Heart right ventricle (tissue), 16 donors: ENCODE measurements around the gene CXCL13. TPM values are rescaled to one million over a fixed set of nuclear protein-coding genes. Genes with fewer than 3 reads are reported as not detected.
"Not testable (repeated sequence)": the region's sequence is repeated elsewhere in the genome, so short reads cannot be mapped to it uniquely, and the experiment has no call there.

Experiments used
- ATAC-seq, 8 donors: fragments of 200-7000 bp; cut with Tn5 transposase; one replicate each; pipeline ENCODE4 v1.9.1; 2020; ENCODE audit warnings: mild to moderate bottlenecking in 8 of 8, moderate library complexity in 8 of 8, moderate number of reproducible peaks in 1 of 8
- DNase-seq, 2 donors: peaks; one replicate each; pipeline ENCODE4 v3.0.0-alpha.2; 2020
- H3K27ac ChIP-seq, 10 donors: fragments of 200-600 bp; sonication (generic) in 2 of 10; one replicate each; pipeline versions ENCODE4 v1.5.0 to v1.8.0; 2020 to 2022; ENCODE audit warnings: mild to moderate bottlenecking in 3 of 10
- H3K27me3 ChIP-seq, 7 donors: fragments of 200-600 bp; one replicate each; pipeline ENCODE4 v1.8.0; 2021 to 2022; ENCODE audit warnings: mild to moderate bottlenecking in 2 of 7
- H3K36me3 ChIP-seq, 9 donors: fragments of 200-600 bp; sonication (generic) in 1 of 9; one replicate each; pipeline versions ENCODE4 v1.5.0 to v1.8.0; 2020 to 2022; ENCODE audit warnings: mild to moderate bottlenecking in 2 of 9
- H3K4me1 ChIP-seq, 9 donors: fragments of 200-600 bp; sonication (generic) in 1 of 9; one replicate each; pipeline versions ENCODE4 v1.5.0 to v1.8.0; 2020 to 2022; ENCODE audit warnings: mild to moderate bottlenecking in 4 of 9
- H3K4me3 ChIP-seq, 10 donors: fragments of 200-600 bp; sonication (generic) in 2 of 10; one replicate each; pipeline versions ENCODE4 v1.5.0 to v1.8.0; 2020 to 2022; ENCODE audit warnings: mild to moderate bottlenecking in 7 of 10, moderate library complexity in 2 of 10
- H3K9me3 ChIP-seq, 11 donors: fragments of 200-600 bp in 10 of 11; sonication (generic) in 2 of 11; one replicate each; pipeline versions ENCODE4 v1.5.0 to v1.8.0; 2013 to 2022; ENCODE audit warnings: mild to moderate bottlenecking in 2 of 11, control low read depth in 1 of 11, moderate library complexity in 1 of 11
- WGBS, 2 donors: extraction: QIAGEN DNeasy Blood & Tissue Kit; methylation state at CpG; one replicate each; pipeline ENCODE4 v1.1.7; 2013; ENCODE audit warnings: inconsistent platforms in 1 of 2; 5-methylcytosine and 5-hydroxymethylcytosine counted together
- intact Hi-C, 10 donors: fragments of 100-400 bp; cut with DNase I; formaldehyde crosslinking; loops; one replicate each; pipeline versions ENCODE4 v1.11.1 to v1.14.2; 2022
- long read RNA-seq, 3 donors: library from polyadenylated mRNA; unstranded; transcript quantifications; one replicate each; pipeline ENCODE4 v2.0.0, GENCODE V29; 2020 to 2021
- polyA plus RNA-seq, 2 donors: library from polyadenylated mRNA; stranded (reverse); fragments of 200-250 nt; gene quantifications; one replicate each; pipeline ENCODE4 v1.2.3, GENCODE V29; 2013
- total RNA-seq, 10 donors: library from RNA; stranded (reverse); fragmentation: NEBNext Ultra II Directional in 3 of 10; extraction: Animal tissue kit (Norgen Biotek cat#: 25700) in 3 of 10; gene quantifications; one replicate each; pipeline versions ENCODE4 v1.2.1 to v1.2.4, GENCODE V29; 2021 to 2023
- TF ChIP-seq, protein P1 (sequence below), 9 donors: fragments of 200-600 bp; sonication (generic) in 2 of 9; IDR thresholded peaks; one replicate each; pipeline versions ENCODE4 v1.5.0 to v1.8.0; 2021 to 2022; ENCODE audit warnings: antibody characterized with exemption in 9 of 9, mild to moderate bottlenecking in 5 of 9, moderate library complexity in 1 of 9
- donor health status: Arrhythmogenic right ventricular cardiomyopathy.
- donor health status: ischemic (EF 13 %, LVEDD 7.1; RV severe dilation, severe dysfunction).
- donor health status: healthy with polysubstance abuse.
- donor health status: DM: no; HTN: yes; CAD: no.
- donor health status: DM: no; HTN: no; CAD: no.
- donor health status: ischemic (EF 25% LVEDD 6.9; RV normal size, moderate dysfunction).
- donor health status: ischemic (EF 25% LVEDD 5.7; RV mildly dilated, moderate dysfunction).
- donor health status: healthy.
- donor health status: DM: yes; HTN: yes; CAD: no.
- donor health status: Ischemic cardiomyopathy.
- donor health status: ischemic (EF 35%, LVEDD 5.7; RV mildly dilated, moderate dysfunction).
- donor health status: nonischemic (EF 11% LVEDD 7.7; RV severe dilation, severe dysfunction).
- donor health status: DM: yes; HTN: yes; CAD: no.
- donor health status: PGD.
- donor health status: ischemic (EF 29% LVEDD 5.4; RV normal size, mild dysfunction).
- donor health status: nonischemic (EF 23%, LVEDD 6.1; RV moderate dilation, normal function).

CXCL13 gene, protein sequence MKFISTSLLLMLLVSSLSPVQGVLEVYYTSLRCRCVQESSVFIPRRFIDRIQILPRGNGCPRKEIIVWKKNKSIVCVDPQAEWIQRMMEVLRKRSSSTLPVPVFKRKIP
- total RNA-seq (not detected), polyA plus RNA-seq (under 1 TPM in 1 of 2 donors, not detected in 1; 0.06 TPM)
- long read RNA-seq, donor 1, result 0 reads
- long read RNA-seq, donor 2, result 0 reads
- long read RNA-seq, donor 3, result 0 reads

DNA sequence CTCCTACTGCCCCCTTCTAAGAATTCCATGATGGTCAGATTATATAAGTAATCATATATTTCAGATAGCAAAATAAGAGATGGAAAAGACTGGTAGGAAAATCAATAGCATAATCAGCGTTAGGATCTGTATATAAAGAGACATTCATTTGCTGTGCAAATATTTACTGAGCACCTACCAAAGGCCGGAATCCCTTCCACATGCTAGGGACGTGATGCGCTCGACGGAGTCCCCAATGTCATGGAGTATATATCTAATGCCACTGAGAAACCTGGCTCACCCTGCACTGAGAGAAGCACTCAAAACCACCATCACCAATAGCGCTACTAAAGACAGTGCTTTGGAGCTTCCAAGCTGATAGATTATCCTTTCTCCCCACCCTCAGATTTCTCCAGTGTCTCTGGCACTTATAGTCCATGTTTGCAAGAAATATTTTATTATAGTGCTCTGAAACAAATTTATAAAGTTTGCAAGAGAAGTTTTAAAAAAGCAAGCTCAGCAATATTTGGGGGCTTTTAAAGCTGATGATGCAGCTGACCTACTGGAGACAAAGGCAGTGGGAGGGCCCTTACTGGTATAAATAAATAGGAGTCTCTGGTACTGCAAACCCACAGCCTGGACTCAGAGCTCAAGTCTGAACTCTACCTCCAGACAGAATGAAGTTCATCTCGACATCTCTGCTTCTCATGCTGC is at the start of gene CXCL13:
Gene CXCL13, plus strand, starts transcription at position 611 of the 693 bp plus-strand sequence. Its CDS starts 46 bp downstream, at position 657.
- WGBS, 2 donors, result 93 to 95% methylated on average over 8 of the region's 8 CpGs
- Histone ChIP-seq H3K27ac (no peak within 1 kb of the TSS), H3K9me3 (no peaks in the 10 kb centered on the region), H3K4me3 (no peak within 1 kb of the TSS), H3K27me3 (no peaks in the 10 kb centered on the region), H3K36me3 (no peaks in the 10 kb centered on the region), H3K4me1 (no peaks in the 10 kb centered on the region)
- TF ChIP-seq, protein P1, sequence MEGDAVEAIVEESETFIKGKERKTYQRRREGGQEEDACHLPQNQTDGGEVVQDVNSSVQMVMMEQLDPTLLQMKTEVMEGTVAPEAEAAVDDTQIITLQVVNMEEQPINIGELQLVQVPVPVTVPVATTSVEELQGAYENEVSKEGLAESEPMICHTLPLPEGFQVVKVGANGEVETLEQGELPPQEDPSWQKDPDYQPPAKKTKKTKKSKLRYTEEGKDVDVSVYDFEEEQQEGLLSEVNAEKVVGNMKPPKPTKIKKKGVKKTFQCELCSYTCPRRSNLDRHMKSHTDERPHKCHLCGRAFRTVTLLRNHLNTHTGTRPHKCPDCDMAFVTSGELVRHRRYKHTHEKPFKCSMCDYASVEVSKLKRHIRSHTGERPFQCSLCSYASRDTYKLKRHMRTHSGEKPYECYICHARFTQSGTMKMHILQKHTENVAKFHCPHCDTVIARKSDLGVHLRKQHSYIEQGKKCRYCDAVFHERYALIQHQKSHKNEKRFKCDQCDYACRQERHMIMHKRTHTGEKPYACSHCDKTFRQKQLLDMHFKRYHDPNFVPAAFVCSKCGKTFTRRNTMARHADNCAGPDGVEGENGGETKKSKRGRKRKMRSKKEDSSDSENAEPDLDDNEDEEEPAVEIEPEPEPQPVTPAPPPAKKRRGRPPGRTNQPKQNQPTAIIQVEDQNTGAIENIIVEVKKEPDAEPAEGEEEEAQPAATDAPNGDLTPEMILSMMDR (IDR thresholded peaks at IDR 0.05), result no peak
- no peak for DNase-seq
- no peak for ATAC-seq
- intact Hi-C loops, result loop anchor here in 2 of 10 donors (10.0 kb wide), 2 partner anchors 141 to 361 kb away; no protein-coding TSS in a partner anchor

DNA sequence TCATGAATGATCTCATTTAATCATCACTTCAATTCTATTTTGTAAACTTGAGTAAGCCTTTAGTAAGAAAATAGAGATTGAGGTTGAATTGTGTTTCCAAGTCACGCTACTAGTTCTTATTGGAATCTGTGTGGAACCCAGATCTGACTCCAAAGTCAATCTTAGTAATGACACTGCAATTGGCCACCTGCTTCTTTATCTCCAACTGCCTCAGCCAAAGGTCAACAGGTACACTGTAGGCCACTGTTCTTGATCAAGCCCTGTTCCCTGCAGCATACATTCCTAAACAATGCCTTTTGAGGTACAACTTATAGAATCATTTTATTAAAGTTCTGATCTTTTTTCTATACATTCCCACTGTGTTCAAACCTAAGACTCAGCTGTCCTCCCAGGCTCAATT is 45.5 kb upstream of the CXCL13 start:
- intact Hi-C loops, result no loop called here
- 88% methylated on average over 1 of the region's 1 CpG for WGBS, 2 donors
- Histone ChIP-seq H3K4me1 (peaks cover 0 to 7% (median 0%) of the 10 kb centered on the region in 9 donors), H3K27me3 (peaks cover 0 to 4% (median 0%) of the 10 kb centered on the region in 7 donors), H3K9me3 (peaks cover 0 to 25% (median 8%) of the 10 kb centered on the region in 11 donors), H3K27ac (no peak overlapping the region), H3K4me3 (no peak overlapping the region), H3K36me3 (no peaks in the 10 kb centered on the region)
- DNase-seq (no peak), ATAC-seq (no peak)
- TF ChIP-seq, protein P1 (IDR thresholded peaks at IDR 0.05), result no peak

DNA sequence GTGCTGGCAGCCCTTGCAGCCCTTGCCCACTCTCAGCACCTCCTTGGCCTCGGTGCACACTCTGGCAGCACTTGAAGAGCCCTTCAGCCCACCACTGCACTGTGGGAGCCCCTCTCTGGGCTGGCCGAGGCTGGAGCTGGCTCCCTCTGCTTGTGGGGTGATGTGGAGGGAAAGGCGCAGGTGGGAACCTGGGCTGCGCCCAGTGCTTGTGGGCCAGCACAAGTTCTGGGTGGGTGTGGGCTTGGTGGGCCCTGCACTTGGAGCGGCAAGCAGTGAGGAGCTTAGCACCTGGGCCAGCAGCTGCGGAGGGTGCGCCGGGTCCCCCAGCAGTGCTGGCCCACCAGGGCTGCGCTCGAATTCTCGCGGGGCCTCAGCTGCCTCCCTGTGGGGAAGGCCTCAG is 43.9 kb upstream of the CXCL13 start:
- intact Hi-C loops, H3K36me3 ChIP-seq, ATAC-seq, DNase-seq, H3K4me3 ChIP-seq, H3K27me3 ChIP-seq, H3K4me1 ChIP-seq, H3K27ac ChIP-seq: not testable (repeated sequence)
- 92 to 95% methylated on average over 8 to 12 of the region's 12 CpGs for WGBS, 2 donors
- peaks cover 0 to 11% (median 0%) of the 10 kb centered on the region in 11 donors for H3K9me3 ChIP-seq

DNA sequence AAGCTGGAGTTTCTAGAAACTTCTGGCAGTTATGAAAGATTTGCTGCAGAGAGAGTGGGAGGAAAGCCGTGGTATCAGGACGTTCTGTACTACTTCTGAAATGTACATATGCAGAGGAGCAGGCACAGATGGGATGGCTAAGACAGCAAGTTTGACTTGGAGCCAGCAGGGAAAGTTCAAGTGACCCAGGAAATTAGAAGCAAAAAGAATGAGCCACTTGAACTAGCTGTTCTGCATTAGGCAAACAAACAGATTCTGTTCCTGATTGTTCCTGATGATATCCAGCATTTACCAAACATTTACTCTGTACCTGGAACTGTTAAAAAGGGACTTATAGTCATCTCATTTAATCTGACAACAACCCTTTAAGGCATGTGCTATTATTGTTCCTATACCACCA is 41.4 kb upstream of the CXCL13 start:
- no peak overlapping the region for H3K4me3 ChIP-seq
- WGBS, 2 donors, result 38 to 49% methylated on average over 2 of the region's 2 CpGs
- intact Hi-C loops, result no loop called here

More for the DNA sequence above, 41.4 kb upstream of the CXCL13 start:
- DNase-seq (no peak), ATAC-seq (peak in 4 of 8 donors; percentile 53 to 89 (median 61))
- TF ChIP-seq, protein P1 (IDR thresholded peaks at IDR 0.05), result no peak
- peaks cover 0 to 7% (median 0%) of the 10 kb centered on the region in 9 donors for H3K4me1 ChIP-seq
- H3K9me3 ChIP-seq, result peaks cover 0 to 11% (median 0%) of the 10 kb centered on the region in 11 donors
- peaks cover 0 to 10% (median 0%) of the 10 kb centered on the region in 7 donors for H3K27me3 ChIP-seq
- H3K27ac ChIP-seq, result no peak overlapping the region
- no peaks in the 10 kb centered on the region for H3K36me3 ChIP-seq
